Activated CD8-positive, alpha-beta T cell treated with anti-CD3 and anti-CD28 coated beads for 36 hours (primary cell): ENCODE data around the gene DMBT1. TPM values are rescaled to one million over a fixed set of nuclear protein-coding genes. Genes with fewer than 3 reads are reported as not detected.

Experiments
- ATAC-seq: fragments of 200-7000 bp; cut with Tn5 transposase; one replicate; pipeline ENCODE4 v1.10.0; 2021; ENCODE audit warnings: mild to moderate bottlenecking, moderate library complexity
- CTCF ChIA-PET: fragments of 350-600 bp; sonication (Branson Sonifier 250); formaldehyde crosslinking; loops from one replicate; lab custom pipeline; 2021; ENCODE audit warnings: antibody characterized with exemption; lab: Charles Lee
- POLR2A ChIA-PET: fragments of 350-600 bp; sonication (Branson Sonifier 250); formaldehyde crosslinking; loops from one replicate; lab custom pipeline; 2021; ENCODE audit warnings: antibody characterized with exemption; lab: Charles Lee
- DNase-seq: peaks from one replicate; pipeline ENCODE4 v3.0.0-alpha.2; 2020
- H3K27ac Mint-ChIP-seq: one replicate; pipeline ENCODE4 v1.8.0; 2021; ENCODE audit warnings: mild to moderate bottlenecking, mixed read lengths
- H3K27me3 Mint-ChIP-seq: one replicate; pipeline ENCODE4 v1.8.0; 2021; ENCODE audit warnings: mixed read lengths
- H3K36me3 Mint-ChIP-seq: one replicate; pipeline ENCODE4 v1.8.0; 2021; ENCODE audit warnings: low read depth, mixed read lengths
- H3K4me1 Mint-ChIP-seq: one replicate; pipeline ENCODE4 v1.8.0; 2021; ENCODE audit warnings: low read depth, mixed read lengths
- H3K4me3 Mint-ChIP-seq: one replicate; pipeline ENCODE4 v1.8.0; 2021; ENCODE audit warnings: mild to moderate bottlenecking, moderate library complexity, mixed read lengths
- H3K9me3 Mint-ChIP-seq: one replicate; pipeline ENCODE4 v1.8.0; 2021; ENCODE audit warnings: mixed read lengths
- intact Hi-C: fragments of 100-400 bp; cut with micrococcal nuclease; formaldehyde crosslinking; loops from one replicate; pipeline ENCODE4 v1.10.0; 2022
- total RNA-seq, 2 experiments: library from RNA; stranded (reverse); gene quantifications; one replicate each; pipeline ENCODE4 v1.2.3, GENCODE V29; 2021
- TF ChIP-seq, protein P1 (sequence below): fragments of 200-600 bp; IDR thresholded peaks from one replicate; pipeline ENCODE4 v1.8.0; 2022; ENCODE audit warnings: antibody characterized with exemption, mild to moderate bottlenecking

Gene DMBT1
- total RNA-seq, 2 experiments from 2014 or later: not detected

DNA sequence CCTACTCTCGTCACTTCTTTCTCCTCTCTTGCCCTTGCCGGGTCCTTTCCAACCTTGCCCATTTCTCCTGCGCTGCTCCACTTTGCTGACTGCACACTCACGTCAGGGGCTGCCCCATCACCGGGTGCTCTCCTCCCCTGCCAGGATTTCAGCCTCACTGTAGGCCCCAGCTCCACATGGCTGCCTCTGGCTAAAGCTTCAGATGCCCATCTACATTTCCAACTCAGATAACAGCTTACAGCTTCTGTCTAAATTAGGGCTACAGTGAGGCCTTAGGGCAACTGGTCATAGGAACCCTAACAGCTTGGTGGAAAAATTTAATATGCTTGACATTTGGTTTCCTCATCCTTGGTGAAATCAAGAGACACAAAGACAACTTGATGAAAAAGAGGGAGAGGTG is 113.2 kb downstream of the DMBT1 start:
- ChIA-PET CTCF (interaction anchor here (1.3 kb wide), 1 partner anchor 25 kb away, joined by 3 read pairs; no protein-coding TSS in a partner anchor), POLR2A (no interaction called here)
- DNase-seq (no peak), ATAC-seq (no peak)
- Mint-ChIP-seq H3K36me3 (no peaks in the 10 kb centered on the region), H3K27ac (no peak overlapping the region), H3K27me3 (peaks cover 12% of the 10 kb centered on the region), H3K4me1 (no peaks in the 10 kb centered on the region), H3K4me3 (no peak overlapping the region), H3K9me3 (no peaks in the 10 kb centered on the region)
- TF ChIP-seq, protein P1, sequence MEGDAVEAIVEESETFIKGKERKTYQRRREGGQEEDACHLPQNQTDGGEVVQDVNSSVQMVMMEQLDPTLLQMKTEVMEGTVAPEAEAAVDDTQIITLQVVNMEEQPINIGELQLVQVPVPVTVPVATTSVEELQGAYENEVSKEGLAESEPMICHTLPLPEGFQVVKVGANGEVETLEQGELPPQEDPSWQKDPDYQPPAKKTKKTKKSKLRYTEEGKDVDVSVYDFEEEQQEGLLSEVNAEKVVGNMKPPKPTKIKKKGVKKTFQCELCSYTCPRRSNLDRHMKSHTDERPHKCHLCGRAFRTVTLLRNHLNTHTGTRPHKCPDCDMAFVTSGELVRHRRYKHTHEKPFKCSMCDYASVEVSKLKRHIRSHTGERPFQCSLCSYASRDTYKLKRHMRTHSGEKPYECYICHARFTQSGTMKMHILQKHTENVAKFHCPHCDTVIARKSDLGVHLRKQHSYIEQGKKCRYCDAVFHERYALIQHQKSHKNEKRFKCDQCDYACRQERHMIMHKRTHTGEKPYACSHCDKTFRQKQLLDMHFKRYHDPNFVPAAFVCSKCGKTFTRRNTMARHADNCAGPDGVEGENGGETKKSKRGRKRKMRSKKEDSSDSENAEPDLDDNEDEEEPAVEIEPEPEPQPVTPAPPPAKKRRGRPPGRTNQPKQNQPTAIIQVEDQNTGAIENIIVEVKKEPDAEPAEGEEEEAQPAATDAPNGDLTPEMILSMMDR: no peak
- intact Hi-C loops: no loop called here

DNA sequence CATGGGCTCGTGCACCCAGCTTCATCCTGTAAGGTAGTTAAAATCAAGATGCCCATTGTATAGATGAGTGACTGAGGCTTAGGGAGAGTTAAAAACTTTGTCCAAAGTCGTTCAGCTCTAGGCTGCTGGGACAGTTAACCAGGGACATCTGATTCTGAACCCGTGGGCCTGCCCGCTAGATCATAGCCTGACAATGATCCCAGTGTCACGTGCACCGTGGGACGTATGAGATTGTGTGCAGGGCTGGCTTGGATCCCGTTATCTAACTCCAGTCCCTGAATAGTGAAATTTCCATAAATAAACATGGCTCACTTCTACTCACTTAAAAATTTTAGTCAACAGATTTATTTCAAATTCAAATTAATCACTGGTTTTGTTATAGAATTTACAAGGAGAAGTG is 114.2 kb downstream of the DMBT1 start:
- TF ChIP-seq, protein P1: no peak
- DNase-seq (no peak), ATAC-seq (no peak)
- Mint-ChIP-seq H3K9me3 (no peaks in the 10 kb centered on the region), H3K27ac (no peak overlapping the region), H3K27me3 (peaks cover 12% of the 10 kb centered on the region), H3K36me3 (no peaks in the 10 kb centered on the region), H3K4me3 (no peak overlapping the region), H3K4me1 (no peaks in the 10 kb centered on the region)
- ChIA-PET CTCF (no interaction called here), POLR2A (no interaction called here)
- intact Hi-C loops: no loop called here

DNA sequence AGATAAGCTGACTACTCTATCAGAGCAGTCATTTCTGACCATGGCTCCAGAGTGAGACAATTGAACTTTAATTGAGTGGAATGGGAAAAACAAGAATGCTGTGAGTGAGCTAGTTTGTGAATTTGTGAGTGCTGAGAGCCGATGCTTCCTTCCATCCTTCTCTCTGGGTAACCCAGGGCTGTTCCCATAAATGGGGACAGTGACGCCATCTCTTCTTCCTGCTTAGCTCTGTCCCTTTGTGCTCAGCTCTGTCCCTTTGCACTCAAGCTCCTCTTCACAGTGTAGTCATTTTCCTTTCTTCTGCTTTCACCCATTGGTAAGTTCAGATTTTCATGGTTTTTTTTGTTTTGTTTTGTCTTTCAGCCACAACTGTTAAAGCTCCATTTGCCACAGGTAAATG is 114.7 kb downstream of the DMBT1 start:
- ChIA-PET POLR2A (no interaction called here), CTCF (no interaction called here)
- ATAC-seq (no peak), DNase-seq (no peak)
- no peaks in the 10 kb centered on the region for H3K4me1 Mint-ChIP-seq
- no peaks in the 10 kb centered on the region for H3K9me3 Mint-ChIP-seq
- no peak overlapping the region for H3K4me3 Mint-ChIP-seq
- intact Hi-C loops: no loop called here
- TF ChIP-seq, protein P1: no peak
- no peak overlapping the region for H3K27ac Mint-ChIP-seq
- no peaks in the 10 kb centered on the region for H3K36me3 Mint-ChIP-seq
- H3K27me3 Mint-ChIP-seq: peaks cover 12% of the 10 kb centered on the region

DNA sequence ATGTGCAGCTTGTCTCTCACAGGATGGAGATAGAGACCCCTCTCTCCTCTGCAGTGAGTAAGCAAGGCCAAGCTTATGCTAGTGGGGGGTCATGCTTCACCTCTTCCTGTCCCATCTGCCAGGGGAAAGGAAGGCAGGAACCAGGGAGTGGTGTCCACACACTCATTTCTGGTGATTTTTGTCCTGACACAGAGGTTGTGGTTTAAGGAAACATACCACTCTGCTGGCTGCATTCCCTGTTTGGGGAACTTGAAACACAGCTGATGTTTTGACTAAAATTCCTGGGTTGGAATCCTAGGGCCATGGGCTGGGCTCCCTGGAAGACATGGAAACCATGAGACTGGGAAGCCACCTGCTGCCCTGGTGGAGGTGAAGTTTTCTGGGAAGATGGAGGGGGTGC is 117.7 kb downstream of the DMBT1 start:
- H3K9me3 Mint-ChIP-seq: no peaks in the 10 kb centered on the region
- H3K4me3 Mint-ChIP-seq: no peak overlapping the region
- H3K27ac Mint-ChIP-seq: no peak overlapping the region
- no peaks in the 10 kb centered on the region for H3K4me1 Mint-ChIP-seq
- no peaks in the 10 kb centered on the region for H3K36me3 Mint-ChIP-seq
- ChIA-PET POLR2A (no interaction called here), CTCF (no interaction called here)
- H3K27me3 Mint-ChIP-seq: peaks cover 9% of the 10 kb centered on the region
- intact Hi-C loops: no loop called here
- TF ChIP-seq, protein P1: no peak
- DNase-seq: no peak
- ATAC-seq: no peak

DNA sequence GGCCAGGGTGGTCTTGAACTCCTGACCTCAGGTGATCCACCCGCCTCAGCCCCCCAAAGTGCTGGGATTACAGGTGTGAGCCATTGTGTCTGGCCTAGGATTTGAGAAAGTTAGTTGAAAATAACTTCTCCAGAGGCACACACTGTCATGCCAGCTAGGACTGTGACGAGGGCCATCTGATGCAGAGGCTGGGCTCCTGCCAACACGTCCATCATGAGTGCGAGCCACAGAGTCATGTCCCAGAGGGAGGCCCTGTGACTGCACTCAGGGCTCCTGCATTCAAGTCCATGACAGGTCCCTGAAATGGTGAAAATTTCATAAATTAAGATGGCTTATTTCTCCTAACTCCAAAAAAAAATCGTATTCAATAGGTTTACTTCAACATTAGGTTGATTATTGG is 122.0 kb downstream of the DMBT1 start:
- Mint-ChIP-seq H3K4me1 (no peaks in the 10 kb centered on the region), H3K9me3 (no peaks in the 10 kb centered on the region), H3K4me3 (no peak overlapping the region), H3K27me3 (peaks cover 13% of the 10 kb centered on the region), H3K27ac (no peak overlapping the region), H3K36me3 (no peaks in the 10 kb centered on the region)
- intact Hi-C loops: no loop called here
- TF ChIP-seq, protein P1: no peak
- POLR2A ChIA-PET: no interaction called here
- DNase-seq: no peak
- CTCF ChIA-PET: no interaction called here
- no peak for ATAC-seq
